Mucosa of stomach (tissue), 1 donor: ENCODE measurements around the gene HIRIP3.

Source experiments
- H3K27me3 ChIP-seq: one replicate; pipeline ENCODE4 v1.7.0; 2013; ENCODE audit warnings: mild to moderate bottlenecking, low read length; ENCODE audit not compliant: control insufficient read depth, insufficient read depth
- H3K36me3 ChIP-seq: one replicate; pipeline ENCODE4 v1.7.0; 2013; ENCODE audit warnings: low read length; ENCODE audit not compliant: control insufficient read depth, insufficient read depth
- H3K4me1 ChIP-seq: one replicate; pipeline ENCODE4 v1.7.0; 2013; ENCODE audit warnings: mild to moderate bottlenecking, low read length; ENCODE audit not compliant: control insufficient read depth, insufficient read depth
- H3K4me3 ChIP-seq: one replicate; pipeline ENCODE4 v1.7.0; 2013; ENCODE audit warnings: low read length
- H3K9ac ChIP-seq: one replicate; pipeline ENCODE4 v1.7.0; 2013; ENCODE audit warnings: mild to moderate bottlenecking, low read length, moderate library complexity
- H3K9me3 ChIP-seq: one replicate; pipeline ENCODE4 v1.7.0; 2013; ENCODE audit warnings: mild to moderate bottlenecking, low read length, moderate library complexity; ENCODE audit not compliant: control insufficient read depth
- donor health status: Pancreatic carcinoma.

Gene HIRIP3

DNA sequence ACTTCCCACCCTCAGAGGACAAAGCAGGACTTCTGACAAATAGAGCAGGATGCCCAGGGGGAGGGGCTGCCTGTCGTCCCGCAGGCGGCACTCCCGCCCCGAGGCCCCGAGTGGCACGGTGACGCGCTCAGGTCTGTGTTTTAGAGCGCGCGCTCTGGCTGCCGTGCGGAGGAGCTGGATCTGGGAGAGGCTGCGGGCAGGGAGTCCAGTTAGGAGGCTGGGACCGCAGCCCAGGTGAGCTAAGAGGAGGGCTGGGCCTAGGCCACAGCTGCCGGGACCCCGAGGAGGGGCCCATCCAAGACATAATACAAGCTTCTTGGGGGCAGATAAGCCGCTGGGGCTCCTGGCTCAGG lies 9.0 kb upstream of the HIRIP3 start:
- Histone ChIP-seq H3K4me3 (no peak overlapping the region), H3K9me3 (no peaks in the 10 kb centered on the region), H3K27me3 (peaks cover 18% of the 10 kb centered on the region), H3K4me1 (peaks cover 3% of the 10 kb centered on the region), H3K9ac (no peak overlapping the region), H3K36me3 (no peaks in the 10 kb centered on the region)

GRCh38 chr16:30003670-30004423 lies 8.4 kb upstream of the HIRIP3 start:
- Histone ChIP-seq H3K36me3 (no peaks in the 10 kb centered on the region), H3K9me3 (no peaks in the 10 kb centered on the region), H3K4me1 (peaks cover 3% of the 10 kb centered on the region), H3K9ac (no peak overlapping the region), H3K4me3 (no peak overlapping the region), H3K27me3 (peaks cover 13% of the 10 kb centered on the region)

- Histone ChIP-seq H3K9ac (no peak overlapping the region), H3K36me3 (no peaks in the 10 kb centered on the region), H3K4me3 (no peak overlapping the region), H3K27me3 (peaks cover 4% of the 10 kb centered on the region), H3K9me3 (no peaks in the 10 kb centered on the region), H3K4me1 (peaks cover 3% of the 10 kb centered on the region)
These were observed 7.4 kb upstream of the HIRIP3 start for GRCh38 chr16:30002614-30003346.

GRCh38 chr16:30000735-30001631 lies 5.6 kb upstream of the HIRIP3 start:
- Histone ChIP-seq H3K36me3 (no peaks in the 10 kb centered on the region), H3K4me3 (no peak overlapping the region), H3K27me3 (no peaks in the 10 kb centered on the region), H3K9ac (no peak overlapping the region), H3K9me3 (no peaks in the 10 kb centered on the region), H3K4me1 (peaks cover 10% of the 10 kb centered on the region)

DNA sequence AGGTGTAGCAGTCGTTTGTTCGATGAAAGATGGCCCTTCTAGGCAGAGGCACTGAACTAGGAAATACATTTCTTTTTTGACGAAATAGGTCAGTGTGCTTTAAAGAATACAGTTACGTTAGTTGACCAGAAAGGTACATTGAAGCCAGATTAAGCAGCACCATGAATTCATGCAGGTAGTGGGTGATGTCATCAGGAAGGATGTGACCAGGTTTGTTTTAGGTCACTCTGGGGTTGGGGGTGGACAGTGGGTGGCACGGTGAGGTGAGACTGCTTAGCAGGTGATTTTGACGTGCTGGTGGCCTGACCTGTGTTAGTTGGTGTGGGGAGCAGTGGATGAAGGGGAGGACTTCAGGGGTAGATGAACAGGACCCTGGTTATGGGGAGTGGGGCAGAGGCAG lies 4.2 kb upstream of the HIRIP3 start:
- H3K4me3 ChIP-seq = no peak overlapping the region
- H3K36me3 ChIP-seq = no peaks in the 10 kb centered on the region
- no peaks in the 10 kb centered on the region for H3K27me3 ChIP-seq
- peaks cover 10% of the 10 kb centered on the region for H3K4me1 ChIP-seq
- no peak overlapping the region for H3K9ac ChIP-seq
- H3K9me3 ChIP-seq = no peaks in the 10 kb centered on the region

- Histone ChIP-seq H3K27me3 (no peaks in the 10 kb centered on the region), H3K4me3 (peak overlapping the region; percentile 69), H3K9ac (peak overlapping the region; percentile 87), H3K36me3 (no peaks in the 10 kb centered on the region), H3K4me1 (peaks cover 17% of the 10 kb centered on the region), H3K9me3 (no peaks in the 10 kb centered on the region)
These were observed 1.4 kb upstream of the HIRIP3 start for GRCh38 chr16:29996766-29997250.

DNA sequence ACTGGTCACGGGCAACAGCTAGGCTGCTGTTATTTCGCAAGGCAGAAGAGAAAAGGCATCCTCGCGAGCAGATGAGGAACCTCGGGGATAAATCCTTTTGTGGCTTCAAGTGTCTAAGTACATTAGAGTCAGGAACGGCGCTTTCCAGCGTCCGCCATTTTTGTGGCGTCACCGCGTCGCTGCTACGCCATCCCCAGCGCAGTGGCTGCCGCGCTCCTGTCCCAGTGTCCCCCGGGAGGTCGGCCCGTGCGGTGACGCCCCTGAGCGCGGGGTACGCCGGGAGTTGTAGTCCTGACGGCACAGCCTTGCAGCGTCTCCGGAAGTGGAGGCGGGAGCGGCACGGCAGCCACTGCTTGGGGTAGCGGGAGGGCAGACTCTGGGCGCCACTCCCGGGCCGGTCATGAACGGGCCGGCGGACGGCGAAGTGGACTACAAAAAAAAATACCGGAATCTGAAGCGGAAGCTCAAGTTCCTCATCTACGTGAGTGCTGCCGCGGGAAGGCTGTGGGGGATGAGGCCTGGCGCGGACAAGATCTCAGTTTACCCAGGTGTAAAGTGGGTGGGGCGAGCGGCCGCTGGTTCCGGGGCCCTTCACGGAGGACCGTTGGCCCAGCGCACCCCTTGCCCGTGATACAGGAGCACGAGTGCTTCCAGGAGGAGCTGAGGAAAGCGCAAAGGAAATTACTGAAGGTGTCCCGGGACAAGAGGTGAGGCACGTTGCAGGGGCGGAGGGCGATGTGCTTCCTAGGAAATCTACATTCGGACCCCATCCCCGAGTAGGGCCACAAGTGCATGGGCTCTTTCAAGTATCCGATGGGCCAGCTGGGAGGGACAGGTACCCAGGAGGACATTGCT lies 721 bp upstream of the HIRIP3 start, which contains the start of gene INO80E:
Gene INO80E, plus strand, starts transcription at position 331 of the 855 bp plus-strand sequence. Its CDS starts 70 bp downstream, at position 401.
- H3K9me3 ChIP-seq = no peaks in the 10 kb centered on the region
- H3K9ac ChIP-seq = peak within 1 kb of the TSS; percentile 87
- H3K4me1 ChIP-seq = peaks cover 17% of the 10 kb centered on the region
- peak within 1 kb of the TSS; percentile 85 for H3K4me3 ChIP-seq
- H3K27me3 ChIP-seq = no peaks in the 10 kb centered on the region
- no peaks in the 10 kb centered on the region for H3K36me3 ChIP-seq

DNA sequence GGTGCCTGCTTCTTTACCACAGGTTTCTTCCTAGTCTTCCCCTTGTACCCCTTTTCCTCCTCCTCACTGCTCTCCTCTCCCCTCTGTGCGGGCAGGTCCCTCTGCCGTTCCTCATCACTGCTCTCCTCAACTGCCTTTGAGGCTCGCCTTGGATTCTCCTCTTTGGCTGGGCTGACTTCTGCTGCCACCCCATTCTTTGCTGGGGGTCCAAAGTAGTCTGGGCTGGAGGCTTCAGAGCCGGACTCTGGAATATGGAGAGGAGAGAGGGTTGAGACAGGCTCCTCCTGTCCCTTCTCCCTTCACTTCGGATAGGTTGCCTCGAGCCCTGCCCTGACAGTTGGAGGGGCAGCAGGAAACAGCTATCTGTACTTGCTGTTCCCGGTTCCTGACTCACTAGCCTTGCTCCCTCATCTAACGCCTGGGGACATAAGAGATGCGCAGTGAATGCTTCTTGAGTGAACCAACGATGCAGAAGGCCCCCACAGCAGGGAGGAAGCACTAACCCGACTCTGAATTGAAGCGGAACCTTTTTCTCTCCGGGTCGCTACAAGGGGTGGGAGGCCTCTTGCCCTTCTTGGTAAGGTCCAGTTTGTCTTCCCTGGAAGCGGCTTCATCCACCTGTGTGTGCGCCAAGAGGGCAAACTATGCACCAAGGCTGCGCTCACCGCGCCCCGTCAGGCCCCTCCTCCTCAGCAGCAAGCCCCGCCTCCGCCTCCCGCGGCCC lies 655 bp downstream of the HIRIP3 start:
- Histone ChIP-seq H3K4me3 (peak overlapping the region; percentile 85), H3K27me3 (no peaks in the 10 kb centered on the region), H3K4me1 (peaks cover 24% of the 10 kb centered on the region), H3K9me3 (no peaks in the 10 kb centered on the region), H3K9ac (peak overlapping the region; percentile 87), H3K36me3 (no peaks in the 10 kb centered on the region)

DNA sequence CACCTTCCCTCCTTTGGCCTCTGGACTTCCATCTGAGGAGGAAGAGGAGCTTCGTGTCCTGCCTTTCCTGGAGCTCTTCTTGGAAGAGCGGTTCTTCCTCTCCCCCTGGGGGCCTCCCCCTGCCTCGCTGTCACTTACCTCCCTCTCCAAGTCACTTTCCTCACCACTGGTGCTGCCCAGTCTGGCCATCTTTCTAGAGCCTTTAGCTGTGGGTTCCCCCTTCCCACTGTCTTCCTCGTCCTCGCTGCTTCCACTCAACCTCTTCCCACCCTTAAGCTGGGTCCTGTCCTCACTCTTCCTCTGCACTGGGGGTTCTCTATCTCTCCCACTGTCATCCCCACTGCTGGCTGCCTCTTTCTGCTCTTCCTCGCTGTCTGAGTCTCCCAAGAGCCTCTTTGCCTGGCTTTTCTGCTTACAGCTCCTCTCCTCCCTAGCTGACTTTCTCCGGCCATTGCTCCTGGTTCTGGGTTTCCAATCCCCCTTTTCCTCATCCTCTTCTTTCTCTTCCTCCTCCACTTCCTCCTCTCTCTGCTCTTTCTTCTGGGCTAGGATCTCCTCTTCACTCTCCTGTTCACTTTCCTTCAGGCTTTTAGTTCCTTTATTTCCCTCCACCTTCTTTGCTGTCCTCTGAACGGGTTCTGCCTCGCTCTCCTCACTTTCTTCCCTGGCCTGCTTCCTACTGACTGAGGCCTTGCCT lies 1.4 kb downstream of the HIRIP3 start:
- Histone ChIP-seq H3K36me3 (peaks cover 4% of the 10 kb centered on the region), H3K9me3 (no peaks in the 10 kb centered on the region), H3K9ac (peak overlapping the region; percentile 87), H3K27me3 (no peaks in the 10 kb centered on the region), H3K4me3 (no peak overlapping the region), H3K4me1 (peaks cover 31% of the 10 kb centered on the region)

- no peak overlapping the region for H3K4me3 ChIP-seq
- peaks cover 35% of the 10 kb centered on the region for H3K4me1 ChIP-seq
- H3K36me3 ChIP-seq = peaks cover 10% of the 10 kb centered on the region
- H3K9me3 ChIP-seq = no peaks in the 10 kb centered on the region
- no peak overlapping the region for H3K9ac ChIP-seq
- H3K27me3 ChIP-seq = no peaks in the 10 kb centered on the region
These were observed 2.1 kb downstream of the HIRIP3 start for GRCh38 chr16:29993191-29993902.
